ENCODE data around the gene JARID2. TPM values are rescaled to one million over a fixed set of nuclear protein-coding genes. Genes with fewer than 3 reads are reported as not detected.
A peak's percentile ranks its signal among the peaks of the same experiment; 100 is the strongest.
"Not testable (repeated sequence)": the region's sequence is repeated elsewhere in the genome, so short reads cannot be mapped to it uniquely, and the experiment has no call there.

The JARID2 gene
- total RNA-seq, 2 experiments from 2014 or later, result 28.4 to 29.7 TPM

GRCh38 chr6:15405129-15406068, 159.5 kb downstream of the JARID2 start:
- H3K4me3 Mint-ChIP-seq, result no peak overlapping the region
- POLR2A ChIA-PET, result interaction anchor here (0.7 kb wide), 1 partner anchor 17 kb away, joined by 4 read pairs; no protein-coding TSS in a partner anchor
- CTCF ChIA-PET, result interaction anchor here (1.0 to 1.4 kb wide), 4 partner anchors 8 to 100 kb away, joined by 4 to 5 read pairs (median 4); no protein-coding TSS in a partner anchor
- H3K27ac Mint-ChIP-seq, result no peak overlapping the region
- H3K27me3 Mint-ChIP-seq, result no peaks in the 10 kb centered on the region
- H3K9me3 Mint-ChIP-seq, result no peaks in the 10 kb centered on the region
- no peak for DNase-seq
- peaks cover 3% of the 10 kb centered on the region for H3K36me3 Mint-ChIP-seq (ENCODE audit: low read depth)
- peaks cover 75% of the 10 kb centered on the region for H3K4me1 Mint-ChIP-seq

- H3K36me3 Mint-ChIP-seq (ENCODE audit: low read depth), result peaks cover 12% of the 10 kb centered on the region
- H3K4me1 Mint-ChIP-seq, result peaks cover 76% of the 10 kb centered on the region
- no peak overlapping the region for H3K4me3 Mint-ChIP-seq
- H3K27ac Mint-ChIP-seq, result no peak overlapping the region
- DNase-seq, result no peak
- no peaks in the 10 kb centered on the region for H3K9me3 Mint-ChIP-seq
- POLR2A ChIA-PET, result no interaction called here
- CTCF ChIA-PET, result no interaction called here
- H3K27me3 Mint-ChIP-seq, result no peaks in the 10 kb centered on the region
Observed at GRCh38 chr6:15406452-15406851, 160.6 kb downstream of the JARID2 start.

GRCh38 chr6:15408008-15408407, 162.1 kb downstream of the JARID2 start:
- Mint-ChIP-seq H3K4me3 (no peak overlapping the region), H3K9me3 (no peaks in the 10 kb centered on the region), H3K4me1 (peaks cover 75% of the 10 kb centered on the region), H3K27me3 (no peaks in the 10 kb centered on the region), H3K27ac (no peak overlapping the region), H3K36me3 (ENCODE audit: low read depth) (peaks cover 25% of the 10 kb centered on the region)
- CTCF ChIA-PET, result no interaction called here
- POLR2A ChIA-PET, result no interaction called here
- DNase-seq, result no peak

- ChIA-PET CTCF (no interaction called here), POLR2A (no interaction called here)
- H3K36me3 Mint-ChIP-seq (ENCODE audit: low read depth), result peaks cover 32% of the 10 kb centered on the region
- no peaks in the 10 kb centered on the region for H3K27me3 Mint-ChIP-seq
- DNase-seq, result no peak
- H3K4me3 Mint-ChIP-seq, result no peak overlapping the region
- H3K4me1 Mint-ChIP-seq, result peaks cover 75% of the 10 kb centered on the region
- H3K9me3 Mint-ChIP-seq, result no peaks in the 10 kb centered on the region
- H3K27ac Mint-ChIP-seq, result no peak overlapping the region
Observed at GRCh38 chr6:15408758-15409157, 162.9 kb downstream of the JARID2 start.

- H3K4me1 Mint-ChIP-seq, result peaks cover 73% of the 10 kb centered on the region
- peak overlapping the region; percentile 82 for H3K27ac Mint-ChIP-seq
- H3K36me3 Mint-ChIP-seq (ENCODE audit: low read depth), result peaks cover 40% of the 10 kb centered on the region
- ChIA-PET POLR2A (interaction anchor here (1.6 to 2.8 kb wide), 2 partner anchors 10 to 13 kb away, joined by 4 to 11 read pairs; no protein-coding TSS in a partner anchor), CTCF (no interaction called here)
- DNase-seq, result no peak
- H3K9me3 Mint-ChIP-seq, result peaks cover 4% of the 10 kb centered on the region
- H3K4me3 Mint-ChIP-seq, result no peak overlapping the region
- H3K27me3 Mint-ChIP-seq, result no peaks in the 10 kb centered on the region
Observed at GRCh38 chr6:15409301-15410125, 163.6 kb downstream of the JARID2 start.

- H3K36me3 Mint-ChIP-seq (ENCODE audit: low read depth), result peaks cover 44% of the 10 kb centered on the region
- peaks cover 68% of the 10 kb centered on the region for H3K4me1 Mint-ChIP-seq
- peaks cover 5% of the 10 kb centered on the region for H3K9me3 Mint-ChIP-seq
- CTCF ChIA-PET, result no interaction called here
- POLR2A ChIA-PET, result interaction anchor here (0.8 to 2.8 kb wide), 3 partner anchors 10 to 21 kb away, joined by 3 to 11 read pairs (median 4); no protein-coding TSS in a partner anchor
- H3K27me3 Mint-ChIP-seq, result no peaks in the 10 kb centered on the region
- peak overlapping the region; percentile 82 for H3K27ac Mint-ChIP-seq
- no peak for DNase-seq
- H3K4me3 Mint-ChIP-seq, result no peak overlapping the region
Observed at GRCh38 chr6:15410126-15410391, 164.2 kb downstream of the JARID2 start.

- peak overlapping the region; percentile 27 for H3K4me3 Mint-ChIP-seq
- no peak for DNase-seq
- peaks cover 45% of the 10 kb centered on the region for H3K36me3 Mint-ChIP-seq (ENCODE audit: low read depth)
- H3K27ac Mint-ChIP-seq, result peak overlapping the region; percentile 82
- CTCF ChIA-PET, result interaction anchor here (0.5 to 2.9 kb wide), 3 partner anchors 10 to 880 kb away, joined by 3 to 16 read pairs (median 3); no protein-coding TSS in a partner anchor
- peaks cover 5% of the 10 kb centered on the region for H3K9me3 Mint-ChIP-seq
- POLR2A ChIA-PET, result interaction anchor here (0.8 to 2.8 kb wide), 4 partner anchors 10 to 22 kb away, joined by 3 to 11 read pairs (median 4); no protein-coding TSS in a partner anchor
- no peaks in the 10 kb centered on the region for H3K27me3 Mint-ChIP-seq
- H3K4me1 Mint-ChIP-seq, result peaks cover 66% of the 10 kb centered on the region
Observed at GRCh38 chr6:15410752-15411151, 164.9 kb downstream of the JARID2 start.

- ChIA-PET POLR2A (interaction anchor here (0.8 to 2.8 kb wide), 3 partner anchors 9 to 11 kb away, joined by 3 to 11 read pairs (median 4); no protein-coding TSS in a partner anchor), CTCF (interaction anchor here (0.8 to 2.9 kb wide), 3 partner anchors 8 to 127 kb away, joined by 3 to 16 read pairs (median 3); no protein-coding TSS in a partner anchor)
- no peak for DNase-seq
- Mint-ChIP-seq H3K9me3 (peaks cover 6% of the 10 kb centered on the region), H3K36me3 (ENCODE audit: low read depth) (peaks cover 47% of the 10 kb centered on the region), H3K4me3 (no peak overlapping the region), H3K27ac (peak overlapping the region; percentile 82), H3K27me3 (no peaks in the 10 kb centered on the region), H3K4me1 (peaks cover 68% of the 10 kb centered on the region)
Observed at GRCh38 chr6:15411766-15412165, 165.9 kb downstream of the JARID2 start.

- no peak overlapping the region for H3K4me3 Mint-ChIP-seq
- H3K36me3 Mint-ChIP-seq (ENCODE audit: low read depth), result peaks cover 54% of the 10 kb centered on the region
- no peaks in the 10 kb centered on the region for H3K27me3 Mint-ChIP-seq
- DNase-seq, result no peak
- peaks cover 14% of the 10 kb centered on the region for H3K9me3 Mint-ChIP-seq
- ChIA-PET CTCF (interaction anchor here (0.8 to 2.9 kb wide), 4 partner anchors 8 to 128 kb away, joined by 3 to 16 read pairs (median 4); no protein-coding TSS in a partner anchor), POLR2A (interaction anchor here (1.4 kb wide), 1 partner anchor 9 kb away, joined by 5 read pairs; no protein-coding TSS in a partner anchor)
- peaks cover 72% of the 10 kb centered on the region for H3K4me1 Mint-ChIP-seq
- no peak overlapping the region for H3K27ac Mint-ChIP-seq
Observed at GRCh38 chr6:15412767-15413166, 166.9 kb downstream of the JARID2 start.

GRCh38 chr6:15413466-15414234, 167.8 kb downstream of the JARID2 start:
- Mint-ChIP-seq H3K27me3 (no peaks in the 10 kb centered on the region), H3K4me1 (peaks cover 67% of the 10 kb centered on the region), H3K4me3 (no peak overlapping the region), H3K27ac (no peak overlapping the region), H3K9me3 (peaks cover 20% of the 10 kb centered on the region), H3K36me3 (ENCODE audit: low read depth) (peaks cover 63% of the 10 kb centered on the region)
- no peak for DNase-seq
- CTCF ChIA-PET, result interaction anchor here (1.3 to 1.6 kb wide), 2 partner anchors 9 kb away, joined by 4 to 5 read pairs; no protein-coding TSS in a partner anchor
- POLR2A ChIA-PET, result interaction anchor here (0.9 to 1.4 kb wide), 2 partner anchors 8 to 10 kb away, joined by 4 to 5 read pairs; no protein-coding TSS in a partner anchor

- DNase-seq, result no peak
- Mint-ChIP-seq H3K9me3 (peaks cover 24% of the 10 kb centered on the region), H3K27me3 (no peaks in the 10 kb centered on the region), H3K4me1 (peaks cover 61% of the 10 kb centered on the region), H3K4me3 (no peak overlapping the region), H3K27ac (no peak overlapping the region), H3K36me3 (ENCODE audit: low read depth) (peaks cover 66% of the 10 kb centered on the region)
- ChIA-PET POLR2A (interaction anchor here (0.9 kb wide), 1 partner anchor 10 kb away, joined by 4 read pairs; no protein-coding TSS in a partner anchor), CTCF (interaction anchor here (0.6 to 1.3 kb wide), 2 partner anchors 8 to 1298 kb away, joined by 4 read pairs; no protein-coding TSS in a partner anchor)
Observed at GRCh38 chr6:15414235-15414612, 168.4 kb downstream of the JARID2 start.

- H3K4me3 Mint-ChIP-seq, H3K27ac Mint-ChIP-seq: not testable (repeated sequence)
- H3K36me3 Mint-ChIP-seq (ENCODE audit: low read depth), result peaks cover 78% of the 10 kb centered on the region
Observed at GRCh38 chr6:15415622-15416021, 169.8 kb downstream of the JARID2 start.

More at GRCh38 chr6:15415622-15416021, 169.8 kb downstream of the JARID2 start:
- Mint-ChIP-seq H3K9me3 (peaks cover 32% of the 10 kb centered on the region), H3K4me1 (peaks cover 51% of the 10 kb centered on the region)
- H3K27me3 Mint-ChIP-seq, CTCF ChIA-PET, DNase-seq, POLR2A ChIA-PET: not testable (repeated sequence)

Measured in activated CD4-positive, alpha-beta memory T cell treated with anti-CD3 and anti-CD28 coated beads, Interleukin-2, amount 10 ng/mL, durations not matched to agents 7 days and 5 days (primary cell).